ENCODE measurements around the gene CROCC.

Gene CROCC

DNA sequence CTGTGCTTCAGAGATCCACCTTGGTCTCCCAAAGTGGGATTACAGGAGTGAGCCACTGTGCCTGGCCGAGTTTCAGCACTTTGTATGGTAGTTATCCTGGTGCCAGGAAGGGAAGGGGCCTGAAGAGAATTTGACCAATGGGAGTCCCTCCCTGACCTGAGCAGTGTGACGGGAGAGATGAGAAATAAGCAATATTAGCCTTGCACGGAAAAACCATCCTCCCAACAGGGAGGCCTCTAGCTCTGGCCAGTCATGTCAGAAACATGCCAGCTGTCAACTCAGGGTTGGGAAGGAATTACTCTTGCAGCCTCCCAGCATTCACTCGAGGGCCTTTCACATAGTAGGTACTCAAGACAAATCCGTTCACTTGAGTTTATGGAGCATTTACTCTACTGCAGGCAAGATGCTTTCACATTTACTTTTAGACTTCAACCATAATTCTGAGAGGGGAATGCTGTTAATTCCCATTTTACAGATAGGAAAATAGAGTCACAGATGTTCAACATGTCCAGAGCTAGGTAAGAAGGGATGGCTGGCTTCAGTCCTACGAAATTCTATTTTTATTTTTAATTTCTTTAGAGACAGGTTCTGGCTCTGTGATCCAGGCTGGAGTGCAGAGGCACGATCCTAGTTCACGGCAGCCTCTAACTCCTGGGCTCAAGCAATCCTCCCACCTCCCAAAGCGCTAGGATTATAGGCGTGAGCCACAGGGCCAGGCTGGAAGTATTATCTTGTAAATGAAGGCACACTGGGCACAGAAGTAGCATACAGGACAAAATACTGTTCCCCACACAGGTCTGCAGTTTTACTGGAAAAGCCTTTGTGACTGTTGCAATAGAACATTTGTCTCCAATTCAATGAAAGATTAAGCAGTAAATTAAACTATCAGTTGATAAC, 93.2 kb downstream of the CROCC start:
- no peak for DNase-seq

DNA sequence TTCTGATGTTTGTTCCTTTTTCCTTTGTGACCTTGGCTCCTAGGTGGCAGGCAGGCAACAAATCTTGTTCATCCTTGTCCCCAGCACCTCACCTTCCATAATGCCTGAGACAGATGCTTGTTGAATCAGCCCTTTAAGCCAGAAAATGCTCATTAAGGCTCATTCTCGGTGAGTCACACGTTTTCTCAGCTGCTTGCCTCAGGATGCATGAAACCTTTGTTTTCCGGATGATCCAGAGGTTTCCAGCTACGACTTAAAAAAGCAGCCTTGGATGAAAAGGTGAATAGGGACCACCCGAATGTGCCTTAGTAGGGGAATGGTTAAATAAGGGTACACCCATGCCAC, 94.6 kb downstream of the CROCC start:
- DNase-seq = no peak

DNA sequence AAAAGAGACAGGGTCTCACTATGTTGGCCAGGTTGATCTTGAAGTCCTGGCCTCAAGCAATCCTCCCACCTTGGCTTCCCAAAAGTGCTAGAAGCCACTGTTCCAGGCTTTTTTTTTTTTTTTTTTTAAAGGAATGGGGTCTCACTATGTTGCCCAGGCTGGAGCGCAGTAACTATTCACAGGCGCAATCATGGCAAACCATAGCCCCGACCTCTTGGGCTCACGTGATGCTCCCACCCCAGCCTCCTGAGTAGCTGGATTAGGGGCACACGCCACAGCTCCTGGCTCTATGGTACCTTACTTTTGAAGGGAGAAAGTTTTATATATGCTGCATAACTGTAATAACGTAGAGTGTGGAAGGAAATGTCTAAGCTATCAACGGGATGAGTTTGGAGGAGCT, 95.7 kb downstream of the CROCC start:
- DNase-seq = no peak

DNA sequence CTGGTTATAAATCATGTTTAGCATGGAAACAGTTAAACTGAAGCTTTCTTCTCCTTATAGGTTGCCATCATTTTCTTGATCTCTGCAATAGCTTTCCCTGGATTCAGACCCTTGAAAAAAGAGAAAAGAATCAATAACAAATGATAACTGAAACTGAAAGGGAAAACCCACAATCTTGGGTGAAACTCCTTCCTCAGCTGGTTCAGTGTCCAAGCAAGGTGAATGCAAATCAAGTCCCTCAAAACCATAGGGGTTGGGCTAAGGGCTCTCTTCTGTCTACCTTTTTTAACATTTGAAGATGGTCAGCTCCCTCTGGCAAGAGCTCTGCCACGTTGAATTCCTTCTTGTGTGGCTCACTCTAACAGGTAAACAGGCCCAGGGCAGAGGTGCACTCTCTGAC, 97.1 kb downstream of the CROCC start:
- DNase-seq = no peak

DNA sequence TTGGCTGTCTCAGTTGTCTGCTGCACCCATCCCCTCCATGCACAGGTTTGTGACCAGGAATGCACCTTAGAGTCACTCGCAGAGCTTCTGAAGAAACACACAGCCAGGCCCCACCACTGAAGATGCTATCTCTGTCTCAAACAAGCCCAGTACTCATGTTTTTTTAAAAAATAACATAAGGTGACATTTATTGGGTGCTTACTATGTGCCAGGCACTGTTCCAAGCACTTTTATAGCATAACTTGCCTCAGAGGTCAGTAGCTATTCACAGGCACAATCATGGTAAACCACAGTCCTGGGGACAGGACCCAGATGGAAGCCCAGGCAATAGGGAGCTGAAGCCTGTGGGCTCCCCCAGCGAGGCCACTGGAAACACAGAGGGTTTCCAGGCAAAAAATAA, 98.8 kb downstream of the CROCC start:
- no peak for DNase-seq

DNA sequence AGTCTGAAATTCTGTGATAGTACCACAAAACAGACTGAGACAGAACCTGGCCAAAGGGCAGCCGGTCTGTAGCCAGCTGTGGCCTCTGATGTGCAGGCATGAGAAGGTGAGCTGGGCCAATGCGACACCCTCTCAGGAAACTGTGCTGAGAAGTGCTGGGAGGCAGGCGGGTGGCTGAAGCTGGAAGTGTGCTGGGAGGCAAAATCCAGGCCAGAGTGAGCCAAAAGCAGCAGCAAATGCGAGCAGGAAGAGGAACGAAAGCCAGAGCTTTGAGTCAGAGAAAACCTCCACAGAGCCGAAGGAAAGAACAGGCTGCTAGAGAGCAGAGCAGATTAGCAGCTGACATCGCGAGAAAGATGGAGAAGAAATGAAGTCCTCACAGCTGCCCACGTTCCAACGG, 100.2 kb downstream of the CROCC start:
- no peak for DNase-seq

Measured in activated CD4-positive, CD25-positive, alpha-beta regulatory T cell treated with anti-CD3 and anti-CD28 coated beads, Interleukin-2, amount 50 U/mL, for 72 hours (primary cell).